Measurements from ENCODE around the gene TBXAS1.
A peak's percentile ranks its signal among the peaks of the same experiment; 100 is the strongest.
"Not testable (repeated sequence)": the region's sequence is repeated elsewhere in the genome, so short reads cannot be mapped to it uniquely, and the experiment has no call there.

The TBXAS1 gene

DNA sequence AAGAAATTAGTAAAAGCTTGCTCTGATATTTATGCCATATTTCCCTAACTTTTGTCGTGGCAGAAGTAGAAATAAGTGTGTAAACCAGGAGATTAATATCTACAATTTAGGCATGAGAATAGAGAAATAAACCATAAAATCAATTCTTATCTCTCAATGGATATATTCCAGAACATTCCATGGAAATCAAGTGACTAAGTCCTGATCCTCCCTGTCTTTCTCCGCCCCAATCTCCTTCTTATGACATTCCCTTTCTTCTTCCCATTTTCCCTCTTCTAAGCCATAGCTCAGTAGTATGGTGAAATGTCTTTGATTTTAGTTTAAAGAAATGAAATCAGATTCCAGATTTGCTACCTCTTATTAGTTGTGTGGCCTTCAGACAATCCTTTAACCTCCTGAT, 88.8 kb downstream of the TBXAS1 start:
- Histone ChIP-seq H3K4me2 (peak overlapping the region in 5 of 11 experiments; percentile 57 to 81 (median 77); a peak in 6 of 22 replicates), H3K27ac (peak overlapping the region in 1 of 11 experiments; percentile 80; a peak in 1 of 22 replicates), H4K20me1 (peaks cover 0 to 8% (median 0%) of the 10 kb centered on the region in 11 experiments; a peak in 5 of 22 replicates), H3K4me3 (no peak overlapping the region), H3K9me3 (replicated peaks in 1 of 11) (peaks cover 0 to 4% (median 0%) of the 10 kb centered on the region in 11 experiments; a peak in 2 of 22 replicates), H3K36me3 (peaks cover 0 to 97% (median 10%) of the 10 kb centered on the region in 11 experiments; a peak in 9 of 22 replicates), H3K9ac (no peak overlapping the region), H3K4me1 (peaks cover 17 to 43% (median 36%) of the 10 kb centered on the region in 10 experiments), H3K27me3 (no peaks in the 10 kb centered on the region)
- no peak for TF ChIP-seq Cebpa-rat (IDR thresholded peaks at IDR 0.05)

GRCh38 chr7:139918480-139918879, 89.4 kb downstream of the TBXAS1 start:
- TF ChIP-seq Cebpa-rat (IDR thresholded peaks at IDR 0.05), result no peak
- H3K4me1 ChIP-seq, result peaks cover 17 to 40% (median 34%) of the 10 kb centered on the region in 10 experiments
- no peak overlapping the region for H3K4me3 ChIP-seq
- H4K20me1 ChIP-seq, result peaks cover 0 to 8% (median 0%) of the 10 kb centered on the region in 11 experiments; a peak in 5 of 22 replicates
- H3K27ac ChIP-seq, result peak overlapping the region in 1 of 11 experiments; percentile 22; a peak in 1 of 22 replicates
- H3K4me2 ChIP-seq, result no peak overlapping the region
- H3K9ac ChIP-seq, result no peak overlapping the region
- H3K36me3 ChIP-seq, result peaks cover 0 to 90% (median 4%) of the 10 kb centered on the region in 11 experiments; a peak in 9 of 22 replicates
- peaks cover 0 to 4% (median 0%) of the 10 kb centered on the region in 11 experiments; a peak in 2 of 22 replicates for H3K9me3 ChIP-seq (replicated peaks in 1 of 11)
- no peaks in the 10 kb centered on the region for H3K27me3 ChIP-seq

GRCh38 chr7:139923090-139923489, 94.0 kb downstream of the TBXAS1 start:
- Histone ChIP-seq H3K4me3 (no peak overlapping the region), H3K36me3 (peaks cover 0 to 54% (median 4%) of the 10 kb centered on the region in 11 experiments; a peak in 9 of 22 replicates), H4K20me1 (peaks cover 0 to 30% (median 0%) of the 10 kb centered on the region in 11 experiments; a peak in 1 of 22 replicates), H3K4me1 (peaks cover 0 to 11% (median 0%) of the 10 kb centered on the region in 10 experiments; a peak in 3 of 20 replicates), H3K9ac (no peak overlapping the region), H3K27me3 (no peaks in the 10 kb centered on the region), H3K4me2 (no peak overlapping the region), H3K27ac (no peak overlapping the region), H3K9me3 (replicated peaks in 1 of 11) (peaks cover 0 to 7% (median 0%) of the 10 kb centered on the region in 11 experiments; a peak in 5 of 22 replicates)
- TF ChIP-seq Cebpa-rat (IDR thresholded peaks at IDR 0.05), result no peak

DNA sequence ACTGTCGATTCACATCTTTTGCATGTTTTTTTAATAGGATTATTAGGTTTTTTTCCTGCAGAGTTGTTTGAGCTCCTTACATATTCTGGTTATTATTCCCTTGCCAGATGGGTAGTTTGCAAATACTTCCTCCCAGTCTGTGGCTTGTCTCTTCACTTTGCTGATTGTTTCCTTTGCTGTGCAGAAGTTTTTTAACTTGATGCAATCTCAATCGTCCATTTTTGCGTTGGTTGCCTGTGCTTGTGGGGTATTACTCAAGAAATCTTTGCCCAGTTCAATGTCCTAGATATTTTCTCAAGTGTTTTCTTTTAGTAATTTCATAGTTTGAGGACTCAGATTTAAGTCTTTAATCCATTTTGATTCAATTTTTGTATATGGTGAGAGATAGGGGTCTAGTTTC, 95.4 kb downstream of the TBXAS1 start:
- peaks cover 0 to 7% (median 0%) of the 10 kb centered on the region in 11 experiments; a peak in 5 of 22 replicates for H3K9me3 ChIP-seq (replicated peaks in 1 of 11)

GRCh38 chr7:139929221-139929620, 100.2 kb downstream of the TBXAS1 start:
- peaks cover 0 to 12% (median 0%) of the 10 kb centered on the region in 11 experiments; a peak in 4 of 22 replicates for H3K9me3 ChIP-seq (replicated peaks in 1 of 11)

More for the DNA sequence above, 95.4 kb downstream of the TBXAS1 start:
- Histone ChIP-seq H3K27ac (no peak overlapping the region), H3K9ac (no peak overlapping the region), H3K36me3 (peaks cover 0 to 55% (median 0%) of the 10 kb centered on the region in 11 experiments; a peak in 7 of 22 replicates), H3K4me1 (peaks cover 0 to 11% (median 0%) of the 10 kb centered on the region in 10 experiments; a peak in 3 of 20 replicates), H3K4me3 (no peak overlapping the region), H4K20me1 (peaks cover 0 to 30% (median 0%) of the 10 kb centered on the region in 11 experiments; a peak in 1 of 22 replicates), H3K27me3 (no peaks in the 10 kb centered on the region), H3K4me2 (no peak overlapping the region)
- no peak for TF ChIP-seq Cebpa-rat (IDR thresholded peaks at IDR 0.05)

GRCh38 chr7:139930286-139930965, 101.4 kb downstream of the TBXAS1 start:
- Histone ChIP-seq H3K4me1 (no peaks in the 10 kb centered on the region), H3K9me3 (replicated peaks in 1 of 11) (0 out of 22 replicates have a peak, but pooled peaks cover 0 to 5% (median 0%) of the 10 kb centered on the region in 11 experiments), H3K27ac (no peak overlapping the region), H3K4me2 (no peak overlapping the region), H3K27me3 (no peaks in the 10 kb centered on the region), H3K9ac (no peak overlapping the region), H4K20me1 (peaks cover 0 to 13% (median 0%) of the 10 kb centered on the region in 11 experiments; a peak in 1 of 22 replicates), H3K4me3 (no peak overlapping the region), H3K36me3 (peaks cover 0 to 72% (median 0%) of the 10 kb centered on the region in 11 experiments; a peak in 6 of 22 replicates)
- TF ChIP-seq Cebpa-rat (IDR thresholded peaks at IDR 0.05), result no peak

More at GRCh38 chr7:139929221-139929620, 100.2 kb downstream of the TBXAS1 start:
- Histone ChIP-seq H4K20me1 (peaks cover 0 to 21% (median 0%) of the 10 kb centered on the region in 11 experiments; a peak in 1 of 22 replicates), H3K36me3 (peaks cover 0 to 60% (median 0%) of the 10 kb centered on the region in 11 experiments; a peak in 6 of 22 replicates)
- not testable (repeated sequence) for H3K27me3 ChIP-seq, H3K27ac ChIP-seq, H3K9ac ChIP-seq, H3K4me3 ChIP-seq, H3K4me1 ChIP-seq, H3K4me2 ChIP-seq

DNA sequence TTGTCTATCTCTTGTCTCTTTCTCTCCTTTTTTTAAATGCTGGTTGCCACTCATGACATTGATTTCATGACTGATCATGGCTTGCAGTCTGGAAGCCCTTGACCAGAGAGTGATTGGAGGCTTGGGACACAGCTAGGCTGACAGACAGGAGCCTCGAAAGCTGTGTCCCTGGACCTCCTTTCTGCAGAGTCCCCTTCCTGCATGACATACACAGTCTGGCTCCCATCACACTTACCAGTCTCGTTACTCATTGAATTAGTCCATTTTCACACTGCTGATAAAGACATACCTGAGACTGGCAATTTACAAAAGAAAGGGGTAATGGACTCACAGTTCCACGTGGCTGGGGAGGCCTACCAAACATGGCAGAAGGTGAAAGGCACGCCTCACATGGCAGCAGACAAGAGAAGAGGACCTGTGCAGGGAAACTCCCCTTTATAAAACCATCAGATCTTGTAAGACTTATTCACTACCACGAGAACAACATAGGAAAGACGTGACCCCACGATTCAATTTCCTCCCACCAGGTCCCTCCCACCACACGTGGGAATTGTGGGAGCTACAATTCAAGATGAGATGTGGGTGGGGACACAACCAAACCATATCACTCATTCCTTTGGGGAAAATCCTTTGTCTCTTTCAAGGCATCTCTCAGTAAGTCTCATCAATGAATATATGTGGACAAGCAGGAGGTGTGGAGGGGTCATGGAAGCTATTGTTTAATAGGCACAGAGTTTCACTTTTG, 102.3 kb downstream of the TBXAS1 start:
- Histone ChIP-seq H3K27ac (no peak overlapping the region), H3K9ac (no peak overlapping the region), H3K9me3 (replicated peaks in 1 of 11) (0 out of 22 replicates have a peak, but pooled peaks cover 0 to 5% (median 0%) of the 10 kb centered on the region in 11 experiments), H3K4me1 (peaks cover 0 to 4% (median under 1%) of the 10 kb centered on the region in 10 experiments; a peak in 11 of 20 replicates), H3K4me2 (0 out of 22 replicates have a peak overlapping the region, but pooled peaks of 1 of the 11 experiments have one; percentile 12), H3K4me3 (no peak overlapping the region), H4K20me1 (peaks cover 0 to 8% (median 0%) of the 10 kb centered on the region in 11 experiments; a peak in 1 of 22 replicates), H3K27me3 (no peaks in the 10 kb centered on the region), H3K36me3 (peaks cover 0 to 81% (median 0%) of the 10 kb centered on the region in 11 experiments; a peak in 6 of 22 replicates)
- no peak for TF ChIP-seq Cebpa-rat (IDR thresholded peaks at IDR 0.05)

DNA sequence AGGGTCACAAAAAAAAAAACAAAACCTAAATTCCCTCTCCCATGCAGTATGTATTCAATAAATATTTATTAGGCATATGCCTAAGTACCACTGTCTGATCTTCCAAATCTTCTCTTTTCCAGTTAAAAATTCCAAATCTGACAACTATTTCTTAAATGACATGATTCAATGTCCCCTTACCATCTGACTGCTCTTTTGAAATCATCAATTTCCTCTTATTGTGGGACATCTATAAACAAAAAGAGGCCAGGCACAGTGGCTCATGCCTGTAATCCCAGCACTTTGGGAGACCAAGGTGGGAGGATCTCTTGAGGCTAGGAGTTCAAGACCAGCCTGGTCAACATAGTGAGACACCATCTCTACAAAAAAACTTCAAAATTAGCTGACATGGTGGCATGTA, 103.5 kb downstream of the TBXAS1 start:
- no peak overlapping the region for H3K4me3 ChIP-seq
- H3K27ac ChIP-seq, result no peak overlapping the region
- TF ChIP-seq Cebpa-rat (IDR thresholded peaks at IDR 0.05), result no peak

More for the DNA sequence above, 103.5 kb downstream of the TBXAS1 start:
- Histone ChIP-seq H4K20me1 (no peaks in the 10 kb centered on the region; a peak in 1 of 22 replicates), H3K4me1 (peaks cover 3 to 16% (median 12%) of the 10 kb centered on the region in 10 experiments; a peak in 19 of 20 replicates), H3K9me3 (replicated peaks in 1 of 11) (0 out of 22 replicates have a peak, but pooled peaks cover 0 to 5% (median 0%) of the 10 kb centered on the region in 11 experiments), H3K9ac (no peak overlapping the region), H3K36me3 (peaks cover 0 to 81% (median 0%) of the 10 kb centered on the region in 11 experiments; a peak in 7 of 22 replicates), H3K4me2 (no peak overlapping the region), H3K27me3 (no peaks in the 10 kb centered on the region)

All from BLaER1 treated with 17β-estradiol and CSF1 and Interleukin-3, amounts not matched to agents 10 nM and 100 nM (cell line).